ENCODE data around the gene BUB1.
"Not testable (repeated sequence)": the region's sequence is repeated elsewhere in the genome, so short reads cannot be mapped to it uniquely, and the experiment has no call there.

Gene BUB1

DNA sequence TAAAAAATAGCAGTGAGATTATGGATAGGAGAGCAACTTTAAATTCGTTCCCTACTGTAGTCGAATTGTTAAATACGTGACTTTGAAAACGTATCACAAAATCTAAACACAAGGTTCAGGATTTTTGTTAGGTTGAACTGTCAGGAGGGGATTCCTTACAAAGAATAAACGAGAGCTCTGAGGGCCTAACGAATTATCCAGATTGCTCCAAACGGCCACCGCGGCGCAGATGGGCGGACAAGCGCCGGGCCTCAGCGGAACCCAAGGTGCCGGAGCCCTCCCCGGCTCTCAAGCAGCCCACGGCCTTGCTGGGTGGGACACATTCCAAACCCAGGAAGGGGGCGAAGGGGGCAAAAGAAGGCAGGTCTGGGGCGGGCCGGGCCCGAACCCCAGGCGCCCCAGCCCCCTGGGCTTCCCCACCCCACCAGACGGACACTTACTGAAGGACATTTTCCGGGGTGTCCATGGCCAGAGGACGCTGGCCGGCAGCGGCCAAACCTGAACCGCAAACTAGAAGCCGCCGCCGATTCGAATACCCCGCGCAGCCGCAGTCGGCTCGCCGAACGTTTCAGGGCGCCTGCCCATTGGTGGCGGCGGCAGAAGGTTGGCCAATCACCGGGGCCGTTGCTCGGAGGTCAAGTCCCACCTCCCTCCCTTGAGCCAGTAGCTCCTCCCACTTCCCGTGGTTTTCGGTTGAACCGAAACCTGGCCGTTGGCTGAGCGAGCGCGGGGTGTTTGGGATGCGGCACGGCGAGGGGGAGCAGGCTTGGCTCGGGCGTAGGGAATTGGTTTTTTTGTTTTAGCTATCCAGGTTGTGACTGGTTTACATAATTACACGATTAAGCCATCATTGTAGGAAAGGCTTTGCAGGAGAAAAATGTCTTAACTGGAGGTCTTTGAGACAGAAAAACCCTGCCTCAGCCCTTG is at the start of gene BUB1:
Gene BUB1, minus strand, starts transcription at position 534 of the 927 bp plus-strand sequence. Its CDS starts 68 bp downstream, at position 466.
- DNase-seq = peak; percentile 73 to 90 (median 87)

DNA sequence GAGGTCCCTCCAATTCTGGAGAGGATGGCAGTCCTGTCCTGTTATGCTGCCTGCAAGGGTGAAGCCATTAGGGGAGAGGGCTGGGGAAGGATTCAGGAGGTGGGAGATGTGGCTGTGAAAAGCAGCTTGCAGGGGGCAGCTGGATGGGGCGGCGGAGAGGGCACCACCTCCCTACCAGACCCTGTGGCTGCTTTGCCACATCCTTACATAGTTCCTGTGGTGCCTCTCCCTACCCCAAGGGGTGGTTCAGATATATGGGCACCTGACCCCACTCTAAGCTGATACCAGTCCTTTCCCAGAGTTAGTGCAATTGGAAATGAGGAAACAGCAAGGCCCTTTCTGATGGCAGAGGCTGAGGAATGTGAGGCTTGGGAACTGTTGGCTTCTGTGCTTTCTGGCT is 48.4 kb upstream of the BUB1 start:
- no peak for DNase-seq

DNA sequence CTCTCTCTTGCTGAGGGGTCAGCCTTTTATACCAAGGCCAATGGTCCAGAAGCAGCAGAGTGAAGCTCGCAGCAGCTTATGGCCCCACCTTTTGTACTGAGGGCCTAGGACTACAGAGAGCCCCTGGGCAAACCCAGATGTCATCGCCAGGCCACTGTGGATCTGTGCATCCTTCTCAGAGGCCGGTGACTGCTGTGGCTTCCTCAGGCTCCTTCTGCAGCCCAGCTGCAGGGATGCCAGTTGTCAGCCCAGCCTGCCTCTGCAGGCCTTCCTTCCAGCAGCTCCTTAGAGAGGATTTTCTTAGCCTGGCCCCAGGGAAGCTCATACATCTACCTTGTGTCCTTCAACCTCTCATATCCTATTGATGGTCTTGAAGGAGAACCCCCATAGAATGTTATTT is 48.0 kb upstream of the BUB1 start:
- no peak for DNase-seq

DNA sequence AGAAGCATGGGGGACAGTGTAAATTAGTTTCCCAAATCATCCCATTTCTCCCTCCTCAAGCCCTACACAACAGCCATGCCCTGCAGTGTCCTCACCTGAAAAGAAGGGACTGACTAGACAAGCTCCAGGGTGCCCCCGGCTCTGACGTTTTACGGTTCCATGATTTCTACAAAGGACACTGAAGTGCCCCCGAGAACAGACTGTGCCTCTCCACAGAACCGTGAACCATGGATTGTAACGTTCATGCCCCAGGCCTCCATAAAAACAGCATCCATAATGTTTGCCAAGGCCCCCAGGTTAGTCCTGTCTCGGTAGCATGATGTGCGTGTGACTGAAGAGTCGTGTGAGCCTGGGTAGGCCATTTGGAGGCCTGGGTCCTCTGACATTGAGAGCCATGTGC is 47.5 kb upstream of the BUB1 start:
- no peak for DNase-seq

DNA sequence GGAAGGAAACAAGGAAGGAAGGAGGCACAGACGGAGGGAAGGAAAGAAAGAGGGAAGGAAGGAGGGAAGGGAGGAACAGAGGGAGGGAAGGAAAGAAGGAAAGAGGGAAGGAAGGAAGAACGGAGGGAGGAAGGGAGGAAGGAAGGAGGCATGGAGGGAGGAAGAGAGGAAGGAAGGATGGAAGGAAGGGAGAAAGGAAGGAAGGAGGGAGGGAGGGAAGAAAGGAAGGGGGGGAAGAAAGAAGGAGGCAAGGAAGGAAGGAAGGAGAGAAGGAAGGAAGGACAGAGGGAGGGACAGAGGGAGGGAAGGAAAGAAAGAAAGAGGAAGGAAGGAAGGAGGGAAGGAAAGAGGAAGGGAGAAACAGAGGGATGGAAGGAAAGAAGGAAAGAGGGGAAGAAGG is 47.0 kb upstream of the BUB1 start:
- no peak for DNase-seq

DNA sequence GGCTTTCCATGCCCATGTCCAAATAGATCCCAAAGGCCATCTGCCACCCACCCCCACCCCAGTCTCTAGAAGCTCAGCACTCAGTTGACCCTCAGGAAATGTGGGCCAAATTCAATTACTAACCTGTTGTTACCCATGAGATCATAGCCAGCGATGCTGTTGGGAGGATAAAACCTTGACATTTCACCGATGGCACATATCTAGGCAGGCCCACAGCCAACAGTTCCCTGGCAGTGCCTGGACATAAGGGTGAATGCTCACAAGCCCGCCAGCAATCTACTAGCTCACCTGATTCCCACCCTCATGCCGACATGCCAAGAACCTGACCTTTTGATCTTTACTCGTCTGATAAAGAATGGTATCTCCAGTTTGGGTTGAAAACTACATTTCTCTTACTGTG is 42.7 kb upstream of the BUB1 start:
- no peak for DNase-seq

DNA sequence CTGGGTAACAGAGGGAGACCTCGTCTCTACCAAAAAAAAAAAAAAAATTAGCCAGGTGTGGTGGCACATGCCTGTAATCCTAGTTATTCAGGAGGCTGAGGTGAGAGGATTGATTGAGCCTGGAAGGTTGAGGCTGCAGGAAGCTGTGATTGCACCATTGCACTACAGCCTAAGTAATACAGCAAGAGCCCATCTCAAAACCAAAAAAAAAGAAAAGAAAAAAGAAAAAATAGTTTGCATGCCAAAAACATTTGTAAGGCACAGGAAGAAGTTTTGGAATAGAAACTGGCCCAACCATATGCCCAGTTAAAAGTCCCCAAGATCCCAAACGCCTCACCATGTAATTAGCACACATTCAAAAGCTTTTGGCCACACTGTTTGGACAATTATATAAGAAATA is 41.1 kb upstream of the BUB1 start:
- DNase-seq = no peak

DNA sequence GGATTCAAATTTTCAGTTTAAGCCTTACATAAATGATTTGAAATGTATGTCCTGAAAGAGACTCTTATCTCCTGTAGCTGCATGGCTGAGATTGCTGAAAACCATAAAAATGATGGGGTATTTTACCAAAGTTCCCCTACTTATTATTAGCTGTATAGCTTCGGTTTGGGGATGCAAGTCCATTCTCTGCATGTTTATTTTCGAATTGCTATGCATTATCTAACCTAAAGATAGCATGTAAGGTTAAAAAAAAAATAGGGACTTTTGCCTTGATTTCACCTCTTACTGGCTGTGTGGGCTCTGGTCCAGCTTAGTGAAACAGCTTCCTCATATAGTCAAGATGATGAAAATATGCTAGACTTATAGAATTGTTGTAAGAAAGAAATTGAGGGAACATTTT is 40.5 kb upstream of the BUB1 start:
- DNase-seq = no peak

DNA sequence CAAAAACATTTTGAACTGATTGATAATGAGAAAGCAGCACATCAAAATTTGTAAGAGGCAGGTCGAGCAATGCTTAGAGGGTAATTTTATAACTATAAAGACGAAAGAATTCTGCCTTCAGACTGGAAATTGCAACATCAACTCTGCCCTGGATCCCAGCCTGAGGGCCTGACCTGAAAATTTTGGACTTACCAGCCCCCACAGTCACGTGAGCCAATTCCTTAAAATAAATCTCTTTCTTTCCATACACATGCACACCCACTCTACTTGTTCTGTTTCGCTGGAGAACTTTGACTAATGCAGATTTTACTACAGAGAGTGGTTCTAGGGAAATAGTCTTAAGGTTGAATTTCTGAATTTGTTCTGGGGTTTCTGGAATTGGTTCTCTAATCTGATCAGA is 39.9 kb upstream of the BUB1 start:
- no peak for DNase-seq

DNA sequence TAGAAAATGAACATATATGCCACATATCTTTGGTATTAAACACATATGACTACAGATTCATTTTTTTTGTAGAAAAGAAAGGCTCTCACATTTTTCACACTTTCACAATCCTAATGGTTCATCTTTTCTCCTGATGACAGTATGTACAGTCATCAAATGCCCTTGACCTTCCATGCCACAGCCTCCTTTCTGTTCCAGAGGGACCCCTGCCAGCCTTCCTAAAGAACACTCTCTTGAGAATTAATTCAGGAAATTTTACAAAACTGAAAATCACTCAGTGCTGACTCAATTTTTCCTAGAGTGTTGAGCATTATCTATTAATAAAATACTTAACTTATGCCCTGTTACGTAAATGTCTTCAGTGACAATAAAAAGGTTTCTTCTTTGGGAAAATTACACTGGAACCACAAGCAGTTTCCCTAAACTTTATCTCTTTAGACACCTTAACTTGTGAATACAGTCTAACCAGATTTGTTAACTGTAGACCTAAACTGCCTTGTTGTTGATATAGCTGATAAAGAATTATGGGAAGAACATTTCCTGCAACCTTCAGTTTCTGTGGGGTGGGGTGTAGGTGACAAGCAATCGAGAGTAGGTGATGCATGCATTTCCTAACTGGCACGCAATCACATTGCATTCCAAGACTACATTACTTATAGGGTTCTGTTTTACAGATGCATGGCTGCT is 39.2 kb upstream of the BUB1 start:
- no peak for DNase-seq

DNA sequence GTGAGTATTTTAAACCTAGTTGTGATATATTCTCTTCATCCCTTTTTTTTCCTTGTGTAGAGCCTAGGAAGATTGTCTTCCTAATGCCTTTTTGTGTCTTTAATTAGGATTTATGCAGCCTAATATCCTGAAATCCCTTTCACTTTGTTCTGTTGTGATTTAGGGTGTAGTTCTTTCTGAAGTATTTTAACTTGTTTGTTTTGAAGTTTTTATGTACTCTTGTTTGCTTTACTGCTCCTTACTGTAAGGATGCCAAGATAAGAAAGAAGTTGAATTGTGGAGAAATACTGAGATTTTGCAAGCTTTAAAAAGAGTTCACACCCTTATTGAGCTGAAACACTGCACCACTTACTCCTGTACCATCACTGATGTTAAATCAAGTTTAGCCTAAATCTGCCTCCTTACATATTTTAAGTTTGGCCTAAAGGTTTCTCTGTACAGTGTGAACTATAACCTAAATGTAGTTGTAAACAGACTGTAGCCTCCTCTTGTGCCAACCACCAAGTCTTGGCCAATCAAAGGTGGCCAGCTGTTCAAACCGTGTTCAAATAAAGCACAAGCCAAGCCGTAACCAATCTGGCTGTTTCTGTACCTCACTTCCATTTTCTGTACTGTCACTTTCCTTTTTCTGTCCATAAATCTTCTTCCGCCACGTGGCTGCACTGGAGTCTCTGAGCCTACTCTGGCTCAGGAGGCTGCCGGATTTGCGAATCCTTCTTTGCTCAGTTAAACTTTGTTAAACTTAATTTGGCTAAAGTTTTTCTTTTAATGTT is 36.8 kb upstream of the BUB1 start:
- no peak for DNase-seq

DNA sequence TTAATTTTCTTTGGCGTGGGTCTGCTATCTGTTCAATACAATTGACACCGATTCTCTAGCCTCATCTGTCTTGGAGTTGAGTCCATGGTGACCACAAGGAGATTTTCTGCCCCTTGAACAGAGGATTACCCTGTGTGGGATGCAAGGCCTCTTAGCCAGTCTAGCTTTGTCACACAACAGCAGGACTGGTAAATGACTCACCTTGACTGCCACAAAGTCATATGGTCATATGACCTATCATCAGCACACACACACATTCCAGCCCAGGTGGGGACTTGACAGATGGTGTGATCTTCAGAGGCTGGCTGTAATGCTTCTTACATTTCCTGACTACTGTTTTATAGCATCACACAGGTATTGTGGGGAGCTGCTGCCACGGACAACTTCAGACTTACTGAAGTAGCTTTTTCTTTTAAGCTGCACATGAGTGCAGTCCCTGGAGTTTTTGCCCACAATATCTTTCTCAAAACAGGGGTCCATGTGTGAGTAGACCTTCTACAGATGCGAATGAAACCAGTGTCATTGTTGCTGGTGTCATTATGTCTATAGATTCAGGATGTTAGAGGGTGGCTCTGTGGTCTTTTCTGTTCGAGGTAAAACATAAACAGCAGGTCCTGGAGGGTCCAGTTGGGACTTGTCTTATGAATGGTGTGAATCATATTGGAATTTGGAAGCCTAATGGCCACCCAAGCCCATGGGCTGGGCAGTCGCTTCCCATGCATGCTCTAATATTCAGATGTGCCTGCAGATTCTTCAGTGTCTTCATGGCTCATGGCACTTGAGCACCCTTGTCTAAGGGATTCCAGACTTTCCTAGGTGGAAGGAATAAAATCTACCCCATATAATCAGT is 35.9 kb upstream of the BUB1 start:
- no peak for DNase-seq

DNA sequence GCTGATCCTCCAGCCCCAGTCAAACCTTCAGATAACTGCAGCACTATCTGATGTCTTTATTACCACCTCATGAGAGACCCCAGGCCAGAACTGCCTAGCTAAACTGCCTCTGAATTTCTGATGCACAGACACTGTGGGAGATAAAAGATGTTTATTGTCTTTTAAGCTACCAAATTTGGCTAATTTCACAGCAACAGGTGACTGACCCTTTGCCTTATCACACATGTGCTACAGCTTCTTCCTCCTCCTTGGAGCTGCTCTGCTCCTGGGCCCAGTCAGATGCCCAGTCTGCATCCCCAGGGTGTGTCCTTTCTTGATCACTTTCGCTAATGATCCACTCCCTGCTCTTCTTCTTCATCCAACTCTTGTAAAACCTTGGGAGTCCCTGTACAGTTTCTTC is 34.9 kb upstream of the BUB1 start:
- DNase-seq = no peak

DNA sequence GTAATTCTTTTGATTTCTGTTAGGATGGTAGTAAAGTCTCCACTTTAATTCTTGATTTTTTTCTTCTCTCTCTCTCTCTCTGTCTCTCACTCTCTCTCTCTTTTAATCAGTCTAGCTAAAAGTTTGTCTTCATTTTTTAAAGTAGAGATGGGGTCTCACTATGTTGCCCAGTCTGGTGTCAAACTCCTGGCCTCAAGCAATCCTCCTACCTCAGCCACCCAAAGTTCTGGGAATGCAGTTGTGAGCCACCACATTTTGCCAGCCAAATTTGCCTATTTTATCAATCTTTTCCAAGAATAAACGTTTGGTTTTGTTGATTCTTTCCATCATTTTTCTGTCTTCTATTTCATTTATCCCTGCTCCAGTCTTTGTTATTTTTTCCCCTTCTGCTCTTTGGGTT is 30.6 kb upstream of the BUB1 start:
- DNase-seq = no peak

DNA sequence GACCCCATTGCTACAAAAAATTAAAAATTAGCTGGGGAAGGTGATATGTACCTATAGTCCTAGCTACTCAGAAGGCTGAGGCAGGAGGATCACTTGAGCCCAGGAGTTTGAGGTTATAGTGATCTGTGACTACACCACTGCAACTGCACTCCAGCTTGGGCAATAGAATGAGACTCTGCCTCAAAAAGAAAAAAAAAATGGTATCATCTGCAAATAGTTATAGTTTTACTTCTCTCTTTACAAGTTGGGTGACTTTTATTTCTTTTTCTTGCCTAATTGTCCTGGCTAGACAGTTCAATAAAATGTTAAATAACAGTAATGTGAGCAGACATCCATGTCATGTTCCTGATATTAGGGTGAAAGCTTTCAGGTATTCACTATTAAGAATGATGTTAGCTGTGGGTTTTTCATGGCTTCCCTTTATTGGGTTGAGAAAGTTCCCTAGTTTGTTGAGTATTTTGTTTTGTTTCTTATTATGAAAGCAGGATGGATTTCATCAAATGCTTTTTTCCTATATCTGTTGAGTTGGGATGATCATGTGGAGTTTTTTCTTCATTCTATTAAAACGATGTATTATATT is 29.6 kb upstream of the BUB1 start:
- DNase-seq = no peak

DNA sequence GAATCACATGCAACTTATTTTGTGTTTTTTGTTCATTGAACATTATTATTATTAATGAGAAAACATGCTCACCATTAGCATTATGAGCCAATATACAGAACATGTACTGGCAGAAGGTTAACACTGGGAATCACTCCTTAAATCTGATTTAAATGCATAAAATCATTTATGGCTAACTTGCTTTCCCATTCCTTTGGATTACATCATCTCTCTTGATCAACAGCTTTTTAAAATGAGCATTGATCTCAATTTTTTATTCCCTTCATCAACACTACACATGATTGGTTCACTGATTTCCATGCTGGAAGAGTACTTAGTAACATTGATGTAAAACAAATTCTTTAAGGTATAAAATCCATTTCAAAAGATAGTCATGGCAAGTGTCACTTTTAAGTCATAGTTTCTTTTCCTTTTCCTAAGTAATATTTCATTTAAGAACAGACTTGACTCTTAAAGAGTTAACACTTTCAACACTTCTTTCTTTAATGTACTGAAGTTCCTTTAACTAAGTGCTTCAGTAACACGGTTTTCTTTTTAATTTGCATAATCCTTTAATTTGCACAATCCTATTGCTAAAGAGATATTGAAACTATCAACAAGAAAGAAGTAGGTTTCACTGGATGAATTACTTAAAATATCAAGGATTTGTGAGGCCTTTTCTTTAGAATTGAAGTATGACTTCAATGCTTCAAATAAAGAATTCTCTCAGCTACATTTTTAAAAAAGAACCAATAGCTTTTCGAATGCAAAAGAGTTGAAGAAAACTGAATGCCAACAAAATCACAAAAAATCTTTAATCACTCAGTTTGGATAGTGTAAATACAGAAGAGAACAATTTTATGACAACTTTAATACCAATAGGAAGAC is 24.9 kb upstream of the BUB1 start:
- no peak for DNase-seq

DNA sequence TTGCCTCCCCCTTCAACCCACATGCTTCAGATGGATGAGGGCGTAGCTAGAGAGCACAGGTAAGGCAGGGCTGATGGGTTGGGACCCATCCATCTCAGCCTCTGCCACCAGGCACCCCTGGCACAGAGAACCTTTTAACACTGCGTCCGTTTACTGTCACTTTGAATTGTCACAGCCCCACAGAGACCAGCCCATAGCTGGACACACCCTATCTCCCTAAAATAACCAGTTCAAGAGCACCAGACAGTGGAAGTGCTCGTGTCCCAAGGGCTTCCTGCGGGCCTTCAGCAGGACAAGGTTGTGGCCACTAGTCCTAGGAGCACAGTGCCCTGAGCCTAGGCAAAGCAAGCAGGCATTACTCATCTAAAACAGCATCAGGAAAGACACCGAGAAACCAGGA is 20.4 kb upstream of the BUB1 start:
- not testable (repeated sequence) for DNase-seq

DNA sequence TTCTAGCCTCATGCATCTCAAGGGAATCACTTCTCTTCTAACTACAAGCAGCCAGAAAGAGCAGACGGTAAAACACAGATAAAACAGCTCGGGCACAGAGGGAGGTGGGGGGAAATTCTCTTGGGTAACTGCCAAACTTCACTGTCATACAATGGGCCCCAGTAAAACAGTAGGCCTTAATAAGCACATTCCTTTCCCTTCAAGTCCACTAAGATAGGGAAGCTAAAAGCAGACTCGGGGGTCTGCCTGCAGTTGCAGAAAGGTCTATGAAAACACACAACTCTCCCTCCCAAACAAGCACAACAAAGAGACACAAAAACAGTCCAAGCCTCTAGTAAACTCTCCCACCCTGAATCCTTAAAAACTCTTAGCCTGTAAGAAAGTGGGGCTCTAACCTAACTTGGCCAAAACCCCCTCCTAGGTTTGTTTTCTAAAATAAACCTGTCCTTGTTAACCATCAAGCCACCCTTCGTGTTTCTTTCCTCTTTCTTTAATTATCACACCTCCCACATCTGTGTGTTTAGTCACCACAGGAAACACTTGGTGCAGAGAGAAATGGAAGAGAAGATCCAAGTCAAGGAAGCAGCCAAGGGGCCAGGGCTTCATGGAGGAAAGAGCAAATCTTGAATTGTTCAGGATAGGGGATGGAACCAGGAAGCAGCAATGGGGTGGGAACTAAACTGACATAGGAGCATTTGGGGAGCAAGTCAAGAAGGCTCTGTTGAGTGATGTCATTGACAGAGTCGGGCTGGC is 17.5 kb upstream of the BUB1 start:
- not testable (repeated sequence) for DNase-seq

DNA sequence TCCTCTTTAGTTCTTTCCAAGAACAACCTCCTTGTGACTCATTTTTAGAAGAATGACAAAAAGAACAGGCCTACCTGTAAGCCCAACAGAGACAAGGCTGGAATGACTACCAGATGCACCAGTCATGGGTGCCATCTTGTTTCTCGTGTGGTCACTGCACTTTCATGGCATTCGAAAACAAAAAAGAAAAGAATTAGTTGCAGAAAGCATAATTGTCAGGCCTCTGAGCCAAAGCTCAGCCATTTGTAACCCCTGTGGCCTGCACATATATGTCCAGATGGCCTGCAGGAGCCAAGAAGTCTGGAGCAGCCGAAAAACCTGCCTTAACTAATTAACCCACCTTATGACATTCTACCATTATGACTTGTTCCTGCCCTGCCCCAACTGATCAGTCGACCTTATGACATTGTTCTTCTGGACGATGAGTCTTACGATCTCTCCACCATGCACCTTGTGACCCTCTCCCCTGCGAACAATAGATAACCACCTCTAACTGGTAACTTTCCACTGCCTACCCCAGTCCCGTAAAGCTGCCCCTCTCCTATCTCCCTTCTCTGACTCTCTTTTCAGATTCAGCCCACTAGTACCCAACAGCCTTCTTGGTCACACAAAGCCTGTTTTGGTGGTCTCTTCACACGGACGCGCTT is 13.9 kb upstream of the BUB1 start:
- DNase-seq = no peak

All from activated naive CD4-positive, alpha-beta T cell (primary cell).